ENCODE results near the gene FUT1.

The FUT1 gene

GRCh38 chr19:48702701-48703100 lies 49.7 kb downstream of the FUT1 start:
- H3K27ac ChIP-seq, result no peak overlapping the region
- H3K27me3 ChIP-seq (ENCODE audit: insufficient read depth, low read depth, severe bottlenecking), result no peaks in the 10 kb centered on the region
- H3K36me3 ChIP-seq, result no peaks in the 10 kb centered on the region
- no peak overlapping the region for H3K4me3 ChIP-seq (ENCODE audit: low read depth, low read length)
- no peaks in the 10 kb centered on the region for H3K9me3 ChIP-seq (ENCODE audit: severe bottlenecking)
- no peak for TF ChIP-seq CTCF (IDR thresholded peaks at IDR 0.05; ENCODE audit: low read depth, low read length)
- no peak for DNase-seq

GRCh38 chr19:48698046-48698445 lies 54.4 kb downstream of the FUT1 start:
- Histone ChIP-seq H3K27me3 (ENCODE audit: insufficient read depth, low read depth, severe bottlenecking) (no peaks in the 10 kb centered on the region), H3K27ac (no peak overlapping the region), H3K36me3 (no peaks in the 10 kb centered on the region), H3K4me3 (ENCODE audit: low read depth, low read length) (no peak overlapping the region), H3K9me3 (ENCODE audit: severe bottlenecking) (no peaks in the 10 kb centered on the region)
- DNase-seq, result no peak
- TF ChIP-seq CTCF (IDR thresholded peaks at IDR 0.05; ENCODE audit: low read depth, low read length), result no peak
